Loucy (cell line): Measurements from ENCODE around the gene MTFR1L.

Source experiments
- CTCF ChIP-seq: fragments of 200-600 bp; sonication (generic); conservative IDR thresholded peaks from 2 replicates; pipeline ENCODE4 v1.5.1; 2014; ENCODE audit warnings: mild to moderate bottlenecking, antibody characterized with exemption, low read length
- EZH2phosphoT487 ChIP-seq: fragments of 200-600 bp; IDR thresholded peaks from 2 replicates; pipeline ENCODE4 v1.6.1; 2018; ENCODE audit warnings: antibody characterized with exemption, mild to moderate bottlenecking, moderate library complexity, borderline replicate concordance

- TF ChIP-seq CTCF: no peak
- no peak for TF ChIP-seq EZH2phosphoT487
Measured at GRCh38 chr1:25807480-25808390, 12.0 kb upstream of the MTFR1L start.
